ENCODE data around the gene NOL11. TPM values are rescaled to one million over a fixed set of nuclear protein-coding genes. Genes with fewer than 3 reads are reported as not detected.

NOL11 gene
- total RNA-seq, 3 donors from 2014 or later = 25.1 to 45.5 (median 35.4) TPM

DNA sequence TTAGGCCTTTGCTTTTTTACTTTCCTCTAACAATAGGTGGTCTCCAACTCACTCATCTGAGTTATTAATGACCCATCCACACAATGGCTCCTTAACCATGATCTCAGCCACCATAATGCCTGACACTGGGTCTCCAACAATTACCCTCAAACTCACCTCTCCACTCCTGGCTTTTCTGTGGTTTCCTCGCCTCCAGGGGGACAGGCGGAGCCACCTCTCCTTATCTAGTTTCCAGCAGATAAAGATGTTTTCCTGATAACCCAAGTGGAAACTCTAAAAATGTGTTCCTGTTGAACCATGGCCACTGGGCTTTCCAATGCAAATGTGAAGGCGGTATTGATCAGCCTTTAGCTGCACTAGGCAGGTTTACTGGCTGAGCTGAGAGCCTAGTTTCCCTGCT is 9.4 kb upstream of the NOL11 start:
- TF ChIP-seq POLR2AphosphoS5 (IDR thresholded peaks at IDR 0.05) (no peak), POLR2A (IDR thresholded peaks at IDR 0.05) (no peak)
- TF ChIP-seq, protein P1, sequence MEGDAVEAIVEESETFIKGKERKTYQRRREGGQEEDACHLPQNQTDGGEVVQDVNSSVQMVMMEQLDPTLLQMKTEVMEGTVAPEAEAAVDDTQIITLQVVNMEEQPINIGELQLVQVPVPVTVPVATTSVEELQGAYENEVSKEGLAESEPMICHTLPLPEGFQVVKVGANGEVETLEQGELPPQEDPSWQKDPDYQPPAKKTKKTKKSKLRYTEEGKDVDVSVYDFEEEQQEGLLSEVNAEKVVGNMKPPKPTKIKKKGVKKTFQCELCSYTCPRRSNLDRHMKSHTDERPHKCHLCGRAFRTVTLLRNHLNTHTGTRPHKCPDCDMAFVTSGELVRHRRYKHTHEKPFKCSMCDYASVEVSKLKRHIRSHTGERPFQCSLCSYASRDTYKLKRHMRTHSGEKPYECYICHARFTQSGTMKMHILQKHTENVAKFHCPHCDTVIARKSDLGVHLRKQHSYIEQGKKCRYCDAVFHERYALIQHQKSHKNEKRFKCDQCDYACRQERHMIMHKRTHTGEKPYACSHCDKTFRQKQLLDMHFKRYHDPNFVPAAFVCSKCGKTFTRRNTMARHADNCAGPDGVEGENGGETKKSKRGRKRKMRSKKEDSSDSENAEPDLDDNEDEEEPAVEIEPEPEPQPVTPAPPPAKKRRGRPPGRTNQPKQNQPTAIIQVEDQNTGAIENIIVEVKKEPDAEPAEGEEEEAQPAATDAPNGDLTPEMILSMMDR (IDR thresholded peaks at IDR 0.05) = no peak
- Histone ChIP-seq H3K36me3 (no peaks in the 10 kb centered on the region), H3K4me1 (no peaks in the 10 kb centered on the region), H3K9me3 (no peaks in the 10 kb centered on the region), H3K4me3 (no peak overlapping the region), H3K27me3 (no peaks in the 10 kb centered on the region), H3K27ac (no peak overlapping the region)
- intact Hi-C loops (cut with DNase I; ENCODE audit: low total_unique reads) = no loop called here
- no peak for DNase-seq (ENCODE audit: low spot score in 2 of 2)

DNA sequence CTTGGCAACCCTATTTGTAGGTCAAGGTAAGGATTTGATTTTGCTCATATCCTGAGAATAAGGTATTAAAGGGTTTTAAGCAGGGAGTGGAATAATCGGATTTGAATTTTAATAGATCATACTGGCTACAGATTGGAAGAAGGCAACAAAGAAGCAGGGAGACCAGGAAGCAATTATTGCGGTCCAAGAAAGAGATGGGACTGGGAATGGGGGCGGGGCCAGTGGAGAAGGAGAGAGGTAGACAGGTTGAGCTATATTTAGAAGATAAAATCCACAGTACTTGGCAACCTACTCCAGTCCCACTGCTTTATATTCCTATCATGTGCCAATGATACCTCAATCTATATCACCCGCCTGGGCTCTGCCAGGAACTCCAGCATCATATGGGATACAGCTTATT is 5.8 kb upstream of the NOL11 start:
- intact Hi-C loops (cut with DNase I; ENCODE audit: low total_unique reads) = no loop called here
- no peak for DNase-seq (ENCODE audit: low spot score in 2 of 2)
- Histone ChIP-seq H3K4me1 (no peaks in the 10 kb centered on the region), H3K4me3 (no peak overlapping the region), H3K27ac (no peak overlapping the region), H3K9me3 (no peaks in the 10 kb centered on the region), H3K27me3 (no peaks in the 10 kb centered on the region), H3K36me3 (no peaks in the 10 kb centered on the region)
- TF ChIP-seq, protein P1 (IDR thresholded peaks at IDR 0.05) = no peak
- no peak for TF ChIP-seq POLR2A (IDR thresholded peaks at IDR 0.05)
- no peak for TF ChIP-seq POLR2AphosphoS5 (IDR thresholded peaks at IDR 0.05)

DNA sequence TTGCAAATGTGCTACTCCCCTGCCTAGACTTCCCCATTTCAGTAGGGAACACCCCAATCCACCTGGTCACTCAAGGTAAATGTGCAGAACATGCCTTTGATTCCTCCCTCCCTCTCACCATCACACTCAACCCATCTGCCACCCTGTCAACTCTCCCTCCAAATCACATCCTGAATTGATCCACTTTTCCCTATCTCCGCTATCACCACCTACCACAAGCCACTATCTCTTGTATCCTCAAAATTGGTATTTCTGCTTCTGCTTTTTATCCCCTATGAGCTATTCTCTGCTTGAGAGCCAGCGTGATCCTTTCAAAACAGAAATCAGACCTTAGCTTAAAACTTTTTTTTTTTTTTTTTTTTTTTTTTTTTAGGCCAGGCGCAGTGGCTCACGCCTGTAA is 5.4 kb upstream of the NOL11 start:
- Histone ChIP-seq H3K27ac (no peak overlapping the region), H3K27me3 (no peaks in the 10 kb centered on the region), H3K4me3 (no peak overlapping the region), H3K4me1 (no peaks in the 10 kb centered on the region), H3K36me3 (no peaks in the 10 kb centered on the region), H3K9me3 (no peaks in the 10 kb centered on the region)
- intact Hi-C loops (cut with DNase I; ENCODE audit: low total_unique reads) = no loop called here
- no peak for DNase-seq (ENCODE audit: low spot score in 2 of 2)
- TF ChIP-seq POLR2A (IDR thresholded peaks at IDR 0.05) = no peak
- TF ChIP-seq, protein P1 (IDR thresholded peaks at IDR 0.05) = no peak
- no peak for TF ChIP-seq POLR2AphosphoS5 (IDR thresholded peaks at IDR 0.05)

DNA sequence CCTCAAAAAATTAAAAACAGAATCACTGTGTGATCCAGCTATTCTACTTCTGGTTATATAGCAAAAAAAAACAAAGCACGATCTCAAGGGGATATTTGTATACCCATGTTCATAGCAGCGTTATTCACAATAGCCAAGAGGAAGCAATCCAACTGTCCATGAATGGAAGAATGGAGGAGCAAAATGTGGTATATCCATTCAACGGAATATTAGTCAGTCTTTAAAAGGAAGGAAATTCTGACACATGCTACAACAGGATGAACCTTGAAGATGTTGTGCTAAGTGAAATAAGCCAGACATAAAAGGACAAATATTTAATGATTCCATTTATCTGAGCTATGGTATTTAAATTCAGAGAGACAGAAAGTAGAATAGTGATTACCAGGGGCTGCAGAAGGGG is 4.6 kb upstream of the NOL11 start:
- Histone ChIP-seq H3K9me3 (no peaks in the 10 kb centered on the region), H3K27me3 (no peaks in the 10 kb centered on the region), H3K36me3 (no peaks in the 10 kb centered on the region), H3K4me3 (no peak overlapping the region), H3K27ac (no peak overlapping the region), H3K4me1 (no peaks in the 10 kb centered on the region)
- no peak for DNase-seq (ENCODE audit: low spot score in 2 of 2)
- TF ChIP-seq, protein P1 (IDR thresholded peaks at IDR 0.05) = no peak
- TF ChIP-seq POLR2A (IDR thresholded peaks at IDR 0.05) = no peak
- no peak for TF ChIP-seq POLR2AphosphoS5 (IDR thresholded peaks at IDR 0.05)
- intact Hi-C loops (cut with DNase I; ENCODE audit: low total_unique reads) = no loop called here

DNA sequence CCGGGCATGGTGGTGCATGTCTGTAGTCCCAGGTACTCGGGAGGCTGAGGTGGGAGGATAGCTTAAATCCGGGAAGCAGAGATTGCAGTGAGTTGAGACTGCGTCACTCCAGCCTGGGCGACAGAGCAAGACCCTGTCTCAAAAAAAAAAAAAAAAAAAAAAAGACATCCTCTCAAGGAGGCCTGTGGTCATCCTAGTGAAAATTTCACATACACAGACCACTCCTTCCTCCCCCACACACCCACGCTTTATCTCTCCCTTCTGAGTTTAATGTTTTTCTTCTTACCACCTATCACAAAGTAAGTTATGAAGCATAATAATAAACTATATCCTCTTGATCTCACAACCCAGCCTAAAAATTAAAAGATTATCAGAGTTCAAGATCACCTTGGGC is 1.3 kb upstream of the NOL11 start:
- H3K9me3 ChIP-seq = no peaks in the 10 kb centered on the region
- H3K4me3 ChIP-seq = no peak overlapping the region
- intact Hi-C loops (cut with DNase I; ENCODE audit: low total_unique reads) = no loop called here

More for the DNA sequence above, 1.3 kb upstream of the NOL11 start:
- H3K27ac ChIP-seq = no peak overlapping the region
- DNase-seq (ENCODE audit: low spot score in 2 of 2) = no peak
- H3K27me3 ChIP-seq = no peaks in the 10 kb centered on the region
- H3K4me1 ChIP-seq = no peaks in the 10 kb centered on the region
- TF ChIP-seq POLR2AphosphoS5 (IDR thresholded peaks at IDR 0.05) (no peak), POLR2A (IDR thresholded peaks at IDR 0.05) (no peak)
- TF ChIP-seq, protein P1 (IDR thresholded peaks at IDR 0.05) = no peak
- no peaks in the 10 kb centered on the region for H3K36me3 ChIP-seq
